Stimulated activated CD8-positive, alpha-beta memory T cell treated with anti-CD3 and anti-CD28 coated beads, Interleukin-4, amount 100 ng/mL, for 4 hours (primary cell): Measurements from ENCODE around the gene PSMF1.

Experiments used
- DNase-seq, 2 donors: peaks; one replicate each; pipeline ENCODE4 v3.0.0-alpha.2; 2020; ENCODE audit warnings: low read depth in 2 of 2, low spot score in 1 of 2

Gene PSMF1

GRCh38 chr20:1163653-1164052, 45.3 kb downstream of the PSMF1 start:
- no peak for DNase-seq

- no peak for DNase-seq
Measured at GRCh38 chr20:1164871-1165270, 46.5 kb downstream of the PSMF1 start.

GRCh38 chr20:1165521-1165920, 47.1 kb downstream of the PSMF1 start:
- DNase-seq = no peak

- no peak for DNase-seq
Measured at GRCh38 chr20:1165941-1166340, 47.5 kb downstream of the PSMF1 start.

- no peak for DNase-seq
Measured at GRCh38 chr20:1166948-1167720, 48.7 kb downstream of the PSMF1 start.

- DNase-seq = no peak
Measured at GRCh38 chr20:1169224-1169623, 50.8 kb downstream of the PSMF1 start.

GRCh38 chr20:1171461-1172093, 53.2 kb downstream of the PSMF1 start:
- DNase-seq = no peak

GRCh38 chr20:1173698-1174097, 55.3 kb downstream of the PSMF1 start:
- DNase-seq = no peak

GRCh38 chr20:1174787-1175186, 56.4 kb downstream of the PSMF1 start:
- no peak for DNase-seq

- no peak for DNase-seq
Measured at GRCh38 chr20:1177680-1178079, 59.3 kb downstream of the PSMF1 start.

GRCh38 chr20:1178103-1178502, 59.7 kb downstream of the PSMF1 start:
- no peak for DNase-seq

GRCh38 chr20:1178623-1179022, 60.2 kb downstream of the PSMF1 start:
- no peak for DNase-seq

- no peak for DNase-seq
Measured at GRCh38 chr20:1180949-1181348, 62.5 kb downstream of the PSMF1 start.

GRCh38 chr20:1182106-1182505, 63.7 kb downstream of the PSMF1 start:
- no peak for DNase-seq

- DNase-seq = no peak
Measured at GRCh38 chr20:1183153-1183552, 64.8 kb downstream of the PSMF1 start.

GRCh38 chr20:1184260-1184637, 65.8 kb downstream of the PSMF1 start:
- DNase-seq = no peak

GRCh38 chr20:1184638-1185315, 66.4 kb downstream of the PSMF1 start, which contains the start of gene TMEM74B:
Gene TMEM74B, minus strand, starts transcription at chr20:1184981. Its CDS starts 1,180 bp downstream, at chr20:1183801.
- no peak for DNase-seq

GRCh38 chr20:1185316-1185741, 66.9 kb downstream of the PSMF1 start:
- no peak for DNase-seq

- DNase-seq = no peak
Measured at GRCh38 chr20:1185790-1186334, 67.5 kb downstream of the PSMF1 start.

- no peak for DNase-seq
Measured at GRCh38 chr20:1186367-1186991, 68.1 kb downstream of the PSMF1 start.

GRCh38 chr20:1187605-1188171, 69.3 kb downstream of the PSMF1 start:
- no peak for DNase-seq
